ENCODE data around the gene TCEANC. TPM values are rescaled to one million over a fixed set of nuclear protein-coding genes. Genes with fewer than 3 reads are reported as not detected.

The TCEANC gene
- total RNA-seq, 2 donors from 2014 or later, result 2.9 to 5.4 TPM

Other genes starting within 250 kb of the TCEANC start
- gene EGFL6, start 83.5 kb upstream of the TCEANC start, total RNA-seq, result under 1 TPM in 1 of 2 donors, not detected in 1; 0.13 TPM
- 10 to 100 TPM; 21.4 to 25.2 TPM for gene RAB9A, start 36.0 kb downstream of the TCEANC start, total RNA-seq
- gene TRAPPC2, start 81.5 kb downstream of the TCEANC start, total RNA-seq, result 1 to 10 TPM; 8.9 to 9.1 TPM
- gene OFD1, start 81.6 kb downstream of the TCEANC start, total RNA-seq, result 1 to 10 TPM; 9.3 TPM
- gene GPM6B, start 164.0 kb downstream of the TCEANC start, total RNA-seq, result 1 to 10 TPM; 6.4 to 7.1 TPM